Islet precursor cell (in vitro differentiated cells): ENCODE results near the gene RELB.
"Not testable (repeated sequence)": the region's sequence is repeated elsewhere in the genome, so short reads cannot be mapped to it uniquely, and the experiment has no call there.

Experiments used
- DNase-seq: peaks from one replicate; pipeline ENCODE4 v3.0.0-alpha.2; 2018

The RELB gene

GRCh38 chr19:45001087-45001739, at the start of gene RELB:
RELB (plus strand) TSS chr19:45001464; CDS start chr19:45001580, 116 bp downstream.
- DNase-seq, result peak; percentile 95

DNA sequence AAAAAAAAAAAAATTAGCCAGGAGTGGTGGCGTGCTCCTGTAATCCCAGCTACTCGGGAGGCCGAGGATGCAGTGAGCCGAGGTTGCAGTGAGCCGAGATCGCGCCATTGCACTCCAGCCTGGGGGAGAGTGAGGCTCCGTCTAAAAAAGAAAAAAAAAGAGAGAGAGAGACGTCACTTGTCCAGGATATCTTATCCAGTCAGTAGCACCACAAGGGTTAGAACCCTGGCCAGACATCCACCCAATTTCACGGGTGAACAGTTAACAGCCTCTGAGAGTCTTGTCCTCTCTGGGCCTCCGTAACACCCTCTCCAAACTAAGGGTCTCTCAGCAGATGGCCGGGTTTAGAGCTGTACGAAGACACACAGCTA, 47.0 kb upstream of the RELB start:
- no peak for DNase-seq

DNA sequence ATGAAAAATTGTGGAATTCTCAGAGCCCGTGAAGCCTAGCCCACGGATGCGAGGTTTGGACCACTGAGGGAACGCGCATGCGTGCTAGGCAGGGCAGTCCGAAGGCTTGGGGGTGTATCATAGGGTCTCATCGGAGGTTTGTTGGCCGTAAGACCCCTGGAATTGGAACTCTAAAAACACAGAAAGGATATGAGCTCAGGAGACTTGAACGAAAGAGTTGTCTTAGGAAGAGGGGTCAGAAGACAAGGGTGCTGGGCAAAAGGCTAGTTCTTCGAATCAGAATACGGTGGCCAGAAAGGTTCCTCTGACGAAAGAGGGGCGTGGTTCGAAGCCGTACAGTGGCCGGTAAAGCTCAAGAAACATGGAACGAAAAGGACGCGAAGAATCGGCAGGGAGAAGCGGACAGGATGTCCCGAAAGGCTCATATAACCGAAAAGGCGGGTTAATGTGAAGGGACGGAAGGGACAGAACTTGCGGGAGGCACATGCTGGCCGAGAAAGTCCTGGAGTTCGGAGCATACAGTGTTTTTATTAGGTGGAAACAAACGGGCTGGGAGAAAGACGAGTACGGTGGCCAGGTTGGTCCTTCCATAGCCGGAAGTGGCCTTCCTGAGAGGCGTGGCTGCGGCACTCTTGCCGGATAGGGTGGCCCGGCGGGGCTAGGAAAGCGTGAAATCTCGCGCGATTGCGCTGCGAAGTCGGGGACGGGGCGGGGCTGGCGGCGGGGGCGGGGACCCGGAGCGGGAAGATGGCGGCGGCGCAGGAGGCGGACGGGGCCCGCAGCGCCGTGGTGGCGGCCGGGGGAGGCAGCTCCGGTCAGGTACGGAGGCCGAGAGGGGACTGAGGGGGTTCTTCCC, 46.4 kb upstream of the RELB start, which contains the start of gene CLPTM1:
Gene CLPTM1 (plus strand): TSS at position 732 of the 856 bp plus-strand sequence. CDS start 16 bp downstream, at position 748.
- DNase-seq, result peak; percentile 97

DNA sequence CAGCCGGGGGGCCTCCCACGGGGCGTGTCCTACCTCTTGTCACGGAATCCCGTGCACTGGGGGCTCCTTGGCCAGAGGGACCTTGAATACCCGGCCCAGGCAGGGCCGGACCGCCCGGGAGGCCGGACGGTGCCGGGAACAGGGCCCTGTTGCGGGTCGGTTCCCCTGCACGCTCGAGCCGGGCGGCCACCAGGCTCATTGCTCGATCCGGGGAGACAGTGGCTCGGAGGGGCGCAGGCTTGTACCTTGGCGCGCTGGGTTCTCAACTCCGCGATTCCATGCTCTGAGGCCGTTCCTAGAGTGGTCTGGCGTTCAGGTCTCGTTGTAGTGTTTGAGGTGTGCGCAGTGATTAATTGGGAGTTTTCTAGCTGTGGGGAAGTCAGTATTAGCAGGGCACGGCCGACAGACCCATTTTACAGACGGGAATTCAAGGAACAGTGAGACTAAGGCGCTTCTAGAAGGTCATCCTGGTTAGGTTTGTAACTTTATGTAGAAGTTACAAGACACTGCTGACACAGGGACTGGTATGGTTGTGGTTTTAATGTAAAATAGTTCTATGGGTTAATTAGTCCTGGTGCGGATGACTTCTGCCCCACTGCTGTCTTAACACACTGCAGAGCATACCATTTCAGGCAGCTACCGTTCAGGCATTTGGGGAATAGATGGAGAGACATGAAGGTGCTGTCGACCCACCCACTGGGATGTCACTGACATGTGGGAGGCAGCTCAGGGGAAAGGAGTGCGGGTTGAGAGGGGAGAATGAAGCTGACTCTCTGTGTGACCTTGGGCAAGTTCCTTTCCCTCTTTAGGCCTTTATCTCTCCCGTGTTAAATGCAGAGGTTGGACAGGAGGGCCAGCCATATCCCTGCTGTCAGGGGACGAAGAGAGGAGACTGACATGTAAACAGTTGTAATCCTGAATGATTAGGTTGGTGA, 45.5 kb upstream of the RELB start:
- no peak for DNase-seq

- no peak for DNase-seq
Observed at GRCh38 chr19:44957526-44957925, 43.7 kb upstream of the RELB start.

DNA sequence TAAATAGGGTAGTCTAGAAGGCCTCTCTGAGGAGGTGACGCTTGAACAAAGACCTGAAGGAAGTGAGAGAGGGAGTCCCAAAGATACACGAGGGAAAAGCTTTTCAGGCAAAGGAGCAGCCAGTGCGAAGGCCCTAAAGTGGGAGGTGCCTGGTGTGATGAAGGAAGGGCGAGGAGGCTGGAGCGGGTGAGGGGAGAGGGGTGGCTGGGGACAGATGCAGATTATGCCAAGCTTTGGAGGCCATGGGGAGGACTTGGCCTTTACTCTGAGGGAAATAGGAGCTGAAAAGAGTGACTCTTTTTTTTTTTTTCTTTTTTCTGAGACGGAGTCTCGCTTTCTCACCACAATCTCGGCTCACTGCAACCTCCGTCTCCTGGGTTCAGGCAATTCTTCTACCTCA, 43.2 kb upstream of the RELB start:
- no peak for DNase-seq

DNA sequence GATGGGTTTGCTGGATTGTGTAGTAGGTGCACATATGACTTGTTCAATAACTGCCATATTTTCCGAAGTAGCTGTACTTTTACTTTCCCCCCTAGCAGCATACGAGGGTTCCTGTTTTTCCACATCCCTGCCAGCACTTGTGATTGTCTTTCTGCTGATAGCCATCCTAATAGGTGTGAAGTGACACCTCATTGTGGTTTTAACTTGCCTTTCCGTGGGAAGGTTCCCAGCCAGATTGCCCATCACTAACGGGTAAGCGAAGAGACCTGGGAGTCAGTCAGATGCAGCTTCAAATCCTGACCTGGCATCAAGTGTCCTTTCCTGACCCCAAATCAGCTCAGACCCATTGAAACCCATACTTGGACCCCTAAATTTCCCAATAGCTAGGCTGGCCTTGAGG, 41.6 kb upstream of the RELB start:
- DNase-seq, result no peak

GRCh38 chr19:44960906-44961728, 40.1 kb upstream of the RELB start:
- DNase-seq, result no peak

- DNase-seq, result no peak
Observed at GRCh38 chr19:44961821-44962220, 39.4 kb upstream of the RELB start.

- no peak for DNase-seq
Observed at GRCh38 chr19:44968118-44968517, 33.1 kb upstream of the RELB start.

- no peak for DNase-seq
Observed at GRCh38 chr19:44968670-44969069, 32.6 kb upstream of the RELB start.

GRCh38 chr19:44969437-44969836, 31.8 kb upstream of the RELB start:
- DNase-seq, result no peak

GRCh38 chr19:44971451-44971850, 29.8 kb upstream of the RELB start:
- not testable (repeated sequence) for DNase-seq

DNA sequence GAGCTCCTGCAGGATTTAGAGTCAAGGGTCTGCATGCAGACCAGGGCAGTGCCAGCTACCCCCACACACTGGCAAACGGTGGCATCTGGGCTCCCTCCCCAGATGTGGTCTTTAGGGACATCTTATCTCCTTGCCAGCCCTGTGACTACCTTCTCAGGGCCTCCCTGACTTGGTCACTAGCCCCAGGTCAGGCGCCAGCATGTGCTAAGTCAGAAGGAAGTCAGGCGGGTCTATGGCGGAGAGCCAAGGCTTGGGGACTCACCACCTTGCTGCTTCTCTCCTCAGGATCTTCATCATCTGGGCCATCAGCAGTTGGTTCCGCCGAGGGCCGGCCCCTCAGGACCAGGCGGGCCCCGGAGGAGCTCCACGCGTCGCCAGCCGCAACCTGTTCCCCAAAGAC, 28.5 kb upstream of the RELB start:
- no peak for DNase-seq

- no peak for DNase-seq
Observed at GRCh38 chr19:44973982-44974735, 27.1 kb upstream of the RELB start.

GRCh38 chr19:44974857-44975256, 26.4 kb upstream of the RELB start:
- DNase-seq, result no peak

DNA sequence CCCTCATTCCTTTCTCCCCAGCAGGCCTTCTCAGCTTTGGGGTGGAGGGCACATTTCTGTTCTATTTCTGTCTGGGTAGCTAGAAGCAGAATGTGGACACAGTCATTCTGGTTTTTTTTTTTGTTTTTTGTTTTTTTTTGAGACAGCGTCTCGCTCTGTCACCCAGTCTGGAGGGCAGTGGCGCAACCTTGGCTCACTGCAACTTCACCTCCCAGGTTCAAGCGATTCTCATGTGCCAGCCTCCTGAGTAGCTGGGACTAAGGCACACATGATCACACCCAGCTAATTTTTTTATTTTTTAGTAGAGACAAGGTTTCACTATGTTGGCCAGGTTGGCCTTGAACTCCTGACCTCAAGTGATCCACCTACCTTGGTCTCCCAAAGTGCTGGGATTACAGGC, 25.8 kb upstream of the RELB start:
- DNase-seq, result no peak

DNA sequence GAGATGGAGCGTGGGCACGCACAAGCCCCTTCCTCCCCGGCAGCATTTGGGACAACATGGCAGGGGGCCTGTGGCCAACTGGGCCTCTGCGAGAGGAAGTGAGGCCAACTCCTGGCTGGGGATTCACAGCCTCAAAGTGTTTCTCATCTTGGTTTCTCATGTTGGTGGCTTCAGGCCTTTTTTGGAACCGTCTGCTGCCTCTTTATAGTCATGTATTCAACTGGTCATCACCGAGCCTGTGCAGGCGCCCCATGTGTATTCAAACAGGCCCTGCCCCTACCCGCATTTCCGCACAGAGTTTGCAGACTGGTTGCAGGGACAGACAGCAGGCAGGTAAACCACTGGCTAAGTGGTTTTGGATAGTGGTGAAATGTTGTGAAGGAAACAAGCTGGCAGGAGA, 17.3 kb upstream of the RELB start:
- DNase-seq, result no peak

GRCh38 chr19:44985445-44985844, 15.8 kb upstream of the RELB start:
- no peak for DNase-seq

DNA sequence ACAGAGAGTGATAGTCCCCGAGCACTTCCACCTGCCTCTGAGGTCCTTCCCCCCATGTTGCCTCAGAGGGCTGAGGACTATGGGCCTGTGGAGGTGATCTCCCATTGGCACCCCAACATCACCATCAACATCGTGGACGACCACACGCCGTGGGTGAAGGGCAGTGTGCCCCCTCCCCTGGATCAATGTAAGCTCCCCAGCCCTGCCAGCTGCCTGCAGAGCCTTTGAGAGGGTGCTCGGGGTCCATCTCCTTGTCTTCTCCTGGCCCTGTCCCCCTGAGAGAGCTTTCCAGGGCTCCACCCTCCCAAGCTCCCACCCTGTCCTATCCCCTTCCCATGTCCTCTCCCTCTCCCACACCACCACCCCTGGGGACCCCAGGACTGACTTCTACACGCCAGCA, 14.9 kb upstream of the RELB start:
- DNase-seq, result no peak

- DNase-seq, result no peak
Observed at GRCh38 chr19:44987148-44987675, 14.1 kb upstream of the RELB start.
